OCI-LY3 (cell line): ENCODE results near the gene SAFB2.

Experiments
- CTCF ChIP-seq: fragments of 200-600, 300-600 bp; sonication (generic); IDR thresholded peaks from 2 replicates; pipeline ENCODE4 v1.5.1; 2014; ENCODE audit warnings: antibody characterized with exemption, low read length, low read depth
- EZH2phosphoT487 ChIP-seq: fragments of 200-600 bp; shearing (Covaris generic); IDR thresholded peaks from 2 replicates; pipeline ENCODE4 v1.6.1; 2018; ENCODE audit warnings: antibody characterized with exemption, mixed run types, low read depth

DNA sequence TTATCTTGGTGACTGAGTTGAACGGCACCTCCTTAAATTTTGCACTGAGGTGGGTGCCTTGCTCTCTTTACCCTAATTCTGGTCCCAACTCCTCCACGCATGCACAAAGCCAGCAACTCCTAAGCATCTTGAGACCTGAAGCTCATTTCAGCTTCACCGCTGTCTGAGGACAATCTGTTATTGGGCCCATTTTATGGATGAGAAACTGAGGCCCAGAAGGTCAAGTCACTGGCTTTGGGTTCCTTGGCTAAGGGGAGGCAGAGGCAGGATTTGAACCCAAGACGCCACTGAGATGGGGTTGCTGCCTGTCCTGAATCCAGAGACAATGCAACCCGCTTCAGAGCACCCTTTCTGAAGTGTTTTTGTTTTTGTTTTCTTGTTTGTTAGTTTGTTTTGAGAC, 77.5 kb downstream of the SAFB2 start:
- no peak for TF ChIP-seq CTCF
- no peak for TF ChIP-seq EZH2phosphoT487
